NCI-H345 (cell line): ENCODE results near the gene GNG7.

Experiments used
- DNase-seq: peaks from one replicate; lab custom pipeline; 2025; lab: John Stamatoyannopoulos, UW

Gene GNG7

GRCh38 chr19:2462635-2463421 is 239.7 kb downstream of the GNG7 start:
- DNase-seq = peak; percentile 86

DNA sequence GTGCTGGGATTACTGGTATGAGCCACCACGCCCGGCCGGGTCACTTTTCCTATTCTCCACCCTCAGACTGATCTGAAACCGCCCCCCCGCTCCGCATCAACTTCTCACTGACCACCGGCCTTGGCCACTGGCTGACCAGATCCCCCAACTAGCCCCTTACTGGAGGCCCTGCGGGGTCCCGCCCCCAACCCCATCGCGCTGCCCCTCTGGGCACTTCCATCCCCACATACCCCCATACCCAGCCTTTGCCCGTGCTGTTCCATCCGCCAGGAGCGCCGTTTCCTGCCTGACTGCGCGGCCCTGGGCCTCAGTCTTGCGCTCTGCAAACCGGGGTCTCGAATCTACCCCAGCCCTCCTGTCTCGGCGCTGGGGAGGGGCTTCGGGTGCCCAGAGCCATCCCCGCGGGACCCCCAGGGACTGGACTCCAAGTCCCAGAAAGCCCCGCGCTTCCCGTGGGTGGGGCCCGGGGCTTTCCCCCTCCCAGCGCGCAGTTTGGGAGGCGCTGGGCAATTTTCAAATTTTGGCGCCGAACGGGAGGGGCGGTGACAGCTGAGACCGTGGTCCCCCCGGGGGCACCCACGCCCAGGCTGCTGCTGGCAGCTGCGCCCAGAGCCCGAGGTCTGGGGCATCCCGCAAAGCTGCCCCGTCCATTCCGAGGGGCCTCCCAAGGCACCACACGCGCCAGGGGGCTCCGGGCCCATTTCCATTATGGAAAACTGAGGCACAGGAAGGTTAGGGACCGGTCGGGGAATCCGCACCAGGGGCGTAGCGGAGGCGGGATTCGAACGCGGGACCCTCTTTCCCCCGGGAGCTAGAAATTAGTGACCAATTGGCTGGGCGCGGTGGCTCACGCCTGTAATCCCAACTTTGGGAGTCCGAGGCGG is 240.5 kb downstream of the GNG7 start:
- DNase-seq = peak; percentile 79
